B cell (primary cell): Measurements from ENCODE around the gene DMC1. TPM values are rescaled to one million over a fixed set of nuclear protein-coding genes. Genes with fewer than 3 reads are reported as not detected.

Experiments
- ATAC-seq: fragments of 200-7000 bp; cut with Tn5 transposase; one replicate; pipeline ENCODE4 v1.10.0; 2021; ENCODE audit warnings: low read depth, mild to moderate bottlenecking, moderate number of reproducible peaks, moderate library complexity
- CTCF ChIA-PET: fragments of 350-600 bp; sonication (Branson Sonifier 250); formaldehyde crosslinking; loops from one replicate; lab custom pipeline; 2021; ENCODE audit warnings: antibody characterized with exemption, inconsistent platforms; lab: Charles Lee
- POLR2A ChIA-PET: fragments of 350-600 bp; sonication (Branson Sonifier 250); formaldehyde crosslinking; loops from one replicate; lab custom pipeline; 2021; ENCODE audit warnings: antibody characterized with exemption; lab: Charles Lee
- DNase-seq: peaks from one replicate; pipeline ENCODE4 v3.0.0; 2013
- H2AFZ ChIP-seq: 2 replicates; pipeline ENCODE4 v1.6.1; 2012; ENCODE audit warnings: mild to moderate bottlenecking, low read depth, low read length; ENCODE audit not compliant: insufficient read depth, poor library complexity, severe bottlenecking
- H3K27ac ChIP-seq, 2 donors: 1 replicate in 1 of 2; 2 replicates in 1 of 2; pipeline ENCODE4 v1.5.1; 2012 to 2013; ENCODE audit warnings: low read length in 2 of 2, mild to moderate bottlenecking in 2 of 2, moderate library complexity in 1 of 2
- H3K27me3 ChIP-seq, 4 experiments: fragments of 200-600 bp in 1 of 4; sonication (generic) in 1 of 4; replicated peaks in 1 of 4; 1 replicate in 2 of 4; 2 replicates in 2 of 4; pipeline versions ENCODE4 v1.6.1 to v1.7.0; 2013 to 2016; ENCODE audit warnings: low read length in 3 of 4, mild to moderate bottlenecking in 2 of 4, mixed read lengths in 1 of 4, moderate library complexity in 1 of 4; ENCODE audit not compliant: insufficient read depth in 4 of 4, control insufficient read depth in 3 of 4; ENCODE audit errors: control extremely low read depth in 1 of 4
- H3K36me3 ChIP-seq, 2 experiments: replicated peaks in 1 of 2; 1 replicate in 1 of 2; 2 replicates in 1 of 2; pipeline versions ENCODE4 v1.6.1 to v1.7.1; 2013; ENCODE audit warnings: low read length in 1 of 2; ENCODE audit not compliant: insufficient read depth in 2 of 2, control insufficient read depth in 1 of 2; ENCODE audit errors: control extremely low read depth in 1 of 2, extremely low read depth in 1 of 2
- H3K4me1 ChIP-seq, 2 donors: fragments of 200-600 bp in 1 of 2; sonication (generic) in 1 of 2; 1 replicate in 1 of 2; 2 replicates in 1 of 2; pipeline versions ENCODE4 v1.5.1 to v1.6.1; 2013 to 2017; ENCODE audit warnings: low read length in 2 of 2; ENCODE audit not compliant: control insufficient read depth in 2 of 2, insufficient read depth in 2 of 2
- H3K4me2 ChIP-seq: replicated peaks from 2 replicates; pipeline ENCODE3; 2012; ENCODE audit warnings: mild to moderate bottlenecking, low read depth, low read length; ENCODE audit not compliant: poor library complexity, severe bottlenecking
- H3K4me3 ChIP-seq, 5 experiments: fragments of 200-600 bp in 1 of 5; sonication (generic) in 1 of 5; 1 replicate in 3 of 5; 2 replicates in 2 of 5; pipeline versions ENCODE4 v1.5.1 to v1.7.0; 2011 to 2016; ENCODE audit warnings: low read length in 4 of 5, mild to moderate bottlenecking in 4 of 5, low read depth in 2 of 5, control low read depth in 1 of 5, moderate library complexity in 1 of 5; ENCODE audit not compliant: insufficient read depth in 1 of 5; ENCODE audit errors: control extremely low read depth in 1 of 5, extremely low read depth in 1 of 5
- H3K79me2 ChIP-seq: fragments of 200-600 bp; sonication (generic); one replicate; pipeline ENCODE4 v1.6.0; 2016; ENCODE audit warnings: low read length; ENCODE audit not compliant: control insufficient read depth, insufficient read depth
- H3K9ac ChIP-seq: fragments of 200-600 bp; sonication (generic); 2 replicates; pipeline ENCODE4 v1.6.1; 2017; ENCODE audit warnings: mild to moderate bottlenecking, low read length, moderate library complexity
- H3K9me3 ChIP-seq, 3 donors: one replicate each; pipeline versions ENCODE4 v1.6.1 to v1.7.1; 2013; ENCODE audit warnings: low read length in 2 of 3; ENCODE audit not compliant: control insufficient read depth in 2 of 3, insufficient read depth in 1 of 3; ENCODE audit errors: control extremely low read depth in 1 of 3
- H4K20me1 ChIP-seq: 2 replicates; pipeline ENCODE4 v1.6.0; 2012; ENCODE audit warnings: mild to moderate bottlenecking, low read length; ENCODE audit not compliant: insufficient read depth, control insufficient read depth, poor library complexity, severe bottlenecking
- H3K27ac Mint-ChIP-seq: one replicate; pipeline ENCODE4 v1.8.0; 2021; ENCODE audit warnings: mixed read lengths
- H3K27me3 Mint-ChIP-seq: one replicate; pipeline ENCODE4 v1.8.0; 2021; ENCODE audit warnings: mixed read lengths
- H3K4me1 Mint-ChIP-seq: one replicate; pipeline ENCODE4 v1.8.0; 2021; ENCODE audit warnings: mixed read lengths
- H3K4me3 Mint-ChIP-seq: one replicate; pipeline ENCODE4 v1.8.0; 2021; ENCODE audit warnings: mixed read lengths
- H3K9me3 Mint-ChIP-seq: one replicate; pipeline ENCODE4 v1.8.0; 2022; ENCODE audit warnings: mixed read lengths; ENCODE audit not compliant: insufficient read depth
- EZH2 ChIP-seq: IDR thresholded peaks from 2 replicates; pipeline ENCODE4 v1.6.1; 2012; ENCODE audit warnings: borderline replicate concordance, low read depth, mild to moderate bottlenecking, moderate library complexity, low read length; ENCODE audit not compliant: insufficient read depth, poor library complexity, severe bottlenecking
- WGBS: methylation state at CpG from one replicate; pipeline ENCODE4 v1.1.5; 2013; ENCODE audit warnings: missing lambda C conversion rate; ENCODE audit not compliant: insufficient coverage; 5-methylcytosine and 5-hydroxymethylcytosine counted together
- intact Hi-C: fragments of 100-400 bp; cut with micrococcal nuclease; formaldehyde crosslinking; loops from one replicate; pipeline ENCODE4 v1.10.0; 2022
- polyA plus RNA-seq: library from polyadenylated mRNA; depleted of rRNA; stranded (reverse); fragments of >200 nt; gene quantifications from 2 replicates; pipeline ENCODE4 v1.2.3, GENCODE V29; 2012
- total RNA-seq, 2 donors: library from RNA; stranded (reverse); fragments of 120-200 nt in 1 of 2; gene quantifications; 1 replicate in 1 of 2; 2 replicates in 1 of 2; pipeline versions ENCODE4 v1.2.3 to v1.2.4, GENCODE V29; 2013 to 2022
- TF ChIP-seq, protein P1 (sequence below): fragments of 200-600 bp; IDR thresholded peaks from one replicate; pipeline ENCODE4 v1.8.0; 2022; ENCODE audit warnings: antibody characterized with exemption, mild to moderate bottlenecking

Gene DMC1
- total and polyA plus RNA-seq, 2 donors (not counting 1 experiment from before 2014, with no cell fraction given): 0.64 TPM; not detected in 1

DNA sequence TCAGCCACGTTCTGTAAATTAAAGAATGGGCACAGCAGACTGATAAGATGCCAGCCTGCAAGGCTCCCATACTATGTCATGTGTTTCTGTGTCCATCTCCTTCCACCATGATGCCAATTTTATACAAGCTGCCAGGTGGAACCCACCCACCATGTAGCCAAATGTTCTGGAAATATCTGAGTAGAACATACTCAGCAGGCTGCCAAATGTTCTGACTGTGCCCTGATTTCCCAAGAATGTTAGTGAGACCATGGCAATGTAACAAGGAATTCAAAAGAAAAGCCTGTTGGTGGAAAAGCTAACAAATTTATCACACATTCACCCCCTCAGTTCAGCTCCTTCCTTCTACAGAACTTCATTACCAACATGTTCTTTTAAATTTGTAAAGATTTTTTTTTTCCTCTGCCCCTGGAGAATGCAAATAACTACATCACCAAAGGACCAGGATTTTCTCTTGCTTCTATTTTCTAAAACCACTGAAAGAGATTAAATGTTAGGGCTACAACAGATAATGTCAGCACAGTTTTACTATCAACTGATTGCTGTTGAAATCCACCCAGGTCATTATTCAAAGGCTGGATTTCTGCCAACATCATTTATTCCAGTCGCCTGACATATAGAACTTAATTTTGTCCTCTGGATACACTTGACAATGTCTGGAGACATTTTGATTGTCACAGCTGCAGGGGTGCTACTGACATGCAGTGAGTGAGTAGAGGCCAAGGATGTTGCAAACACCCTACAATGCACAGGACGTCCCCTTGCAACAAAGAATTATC lies 3.1 kb downstream of the DMC1 start:
- no peak overlapping the region for H3K27ac Mint-ChIP-seq
- Histone ChIP-seq H3K27ac (no peak overlapping the region), H3K4me3 (no peak overlapping the region), H3K36me3 (no peaks in the 10 kb centered on the region), H3K9ac (no peak overlapping the region), H3K4me2 (no peak overlapping the region), H3K4me1 (peaks cover 14 to 18% of the 10 kb centered on the region in 2 donors), H2AFZ (no peak overlapping the region), H3K9me3 (no peaks in the 10 kb centered on the region), H4K20me1 (no peaks in the 10 kb centered on the region), H3K27me3 (no peaks in the 10 kb centered on the region), H3K79me2 (no peaks in the 10 kb centered on the region)
- intact Hi-C loops: no loop called here
- no peak overlapping the region for H3K4me3 Mint-ChIP-seq
- ChIA-PET CTCF (interaction anchor here (1.4 to 1.6 kb wide), 2 partner anchors 15 to 35 kb away, joined by 4 to 8 read pairs; no protein-coding TSS in a partner anchor), POLR2A (no interaction called here)
- no peaks in the 10 kb centered on the region for H3K27me3 Mint-ChIP-seq
- H3K4me1 Mint-ChIP-seq: peaks cover 14% of the 10 kb centered on the region
- 100% methylated on average over 2 of the region's 3 CpGs for WGBS
- TF ChIP-seq, protein P1, sequence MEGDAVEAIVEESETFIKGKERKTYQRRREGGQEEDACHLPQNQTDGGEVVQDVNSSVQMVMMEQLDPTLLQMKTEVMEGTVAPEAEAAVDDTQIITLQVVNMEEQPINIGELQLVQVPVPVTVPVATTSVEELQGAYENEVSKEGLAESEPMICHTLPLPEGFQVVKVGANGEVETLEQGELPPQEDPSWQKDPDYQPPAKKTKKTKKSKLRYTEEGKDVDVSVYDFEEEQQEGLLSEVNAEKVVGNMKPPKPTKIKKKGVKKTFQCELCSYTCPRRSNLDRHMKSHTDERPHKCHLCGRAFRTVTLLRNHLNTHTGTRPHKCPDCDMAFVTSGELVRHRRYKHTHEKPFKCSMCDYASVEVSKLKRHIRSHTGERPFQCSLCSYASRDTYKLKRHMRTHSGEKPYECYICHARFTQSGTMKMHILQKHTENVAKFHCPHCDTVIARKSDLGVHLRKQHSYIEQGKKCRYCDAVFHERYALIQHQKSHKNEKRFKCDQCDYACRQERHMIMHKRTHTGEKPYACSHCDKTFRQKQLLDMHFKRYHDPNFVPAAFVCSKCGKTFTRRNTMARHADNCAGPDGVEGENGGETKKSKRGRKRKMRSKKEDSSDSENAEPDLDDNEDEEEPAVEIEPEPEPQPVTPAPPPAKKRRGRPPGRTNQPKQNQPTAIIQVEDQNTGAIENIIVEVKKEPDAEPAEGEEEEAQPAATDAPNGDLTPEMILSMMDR: no peak
- no peak for TF ChIP-seq EZH2
- H3K9me3 Mint-ChIP-seq: no peaks in the 10 kb centered on the region
- DNase-seq: no peak
- no peak for ATAC-seq

DNA sequence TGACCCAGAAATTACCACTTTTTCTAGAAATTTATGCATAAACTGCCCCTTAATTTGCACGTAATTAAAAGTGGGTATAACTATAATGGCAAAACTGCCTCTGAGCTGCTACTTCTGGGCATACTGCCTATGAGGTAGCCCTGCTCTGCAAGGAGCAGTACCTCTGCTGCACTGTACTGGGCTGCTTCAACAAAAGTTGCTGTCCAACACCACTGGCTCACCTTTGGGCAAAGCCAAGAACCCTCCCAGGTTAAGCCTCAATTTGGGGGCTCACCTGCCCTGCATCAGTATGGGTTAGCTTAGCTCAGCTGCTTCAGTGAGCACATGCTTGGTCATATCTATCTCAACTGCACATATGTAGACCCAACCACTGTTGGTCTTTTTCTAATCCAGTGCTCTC lies 4.5 kb downstream of the DMC1 start:
- H3K4me3 Mint-ChIP-seq: no peak overlapping the region
- H3K4me1 ChIP-seq: peaks cover 5 to 8% of the 10 kb centered on the region in 2 donors
- TF ChIP-seq, protein P1: no peak
- no peak for TF ChIP-seq EZH2
- intact Hi-C loops: no loop called here
- H3K79me2 ChIP-seq: no peaks in the 10 kb centered on the region
- H3K4me2 ChIP-seq: no peak overlapping the region
- no peaks in the 10 kb centered on the region for H3K27me3 ChIP-seq
- H2AFZ ChIP-seq: no peak overlapping the region
- H3K9ac ChIP-seq: no peak overlapping the region
- H3K27me3 Mint-ChIP-seq: no peaks in the 10 kb centered on the region
- peaks cover 3% of the 10 kb centered on the region for H3K4me1 Mint-ChIP-seq
- 100% methylated on average over 1 of the region's 1 CpG for WGBS
- ChIA-PET CTCF (interaction anchor here (1.0 kb wide), 1 partner anchor 14 kb away, joined by 3 read pairs; no protein-coding TSS in a partner anchor), POLR2A (no interaction called here)
- no peaks in the 10 kb centered on the region for H3K36me3 ChIP-seq
- no peaks in the 10 kb centered on the region for H3K9me3 Mint-ChIP-seq
- ATAC-seq (no peak), DNase-seq (no peak)
- no peak overlapping the region for H3K27ac Mint-ChIP-seq
- no peaks in the 10 kb centered on the region for H4K20me1 ChIP-seq
- no peak overlapping the region for H3K4me3 ChIP-seq
- no peak overlapping the region for H3K27ac ChIP-seq
- H3K9me3 ChIP-seq: no peaks in the 10 kb centered on the region
